GM23248 (cell line): ENCODE measurements around the gene EARS2.

Experiments
- EZH2 ChIP-seq: fragments of 200-600 bp; sonication (generic); IDR thresholded peaks from 2 replicates; pipeline ENCODE4 v1.6.1; 2018; ENCODE audit warnings: antibody characterized with exemption, mild to moderate bottlenecking; ENCODE audit not compliant: insufficient read depth, poor library complexity, severe bottlenecking
- EZH2phosphoT487 ChIP-seq: fragments of 200-600 bp; sonication (generic); IDR thresholded peaks from 2 replicates; pipeline ENCODE4 v1.6.1; 2018; ENCODE audit warnings: antibody characterized with exemption, moderate library complexity, mild to moderate bottlenecking, low read depth; ENCODE audit not compliant: insufficient read depth

DNA sequence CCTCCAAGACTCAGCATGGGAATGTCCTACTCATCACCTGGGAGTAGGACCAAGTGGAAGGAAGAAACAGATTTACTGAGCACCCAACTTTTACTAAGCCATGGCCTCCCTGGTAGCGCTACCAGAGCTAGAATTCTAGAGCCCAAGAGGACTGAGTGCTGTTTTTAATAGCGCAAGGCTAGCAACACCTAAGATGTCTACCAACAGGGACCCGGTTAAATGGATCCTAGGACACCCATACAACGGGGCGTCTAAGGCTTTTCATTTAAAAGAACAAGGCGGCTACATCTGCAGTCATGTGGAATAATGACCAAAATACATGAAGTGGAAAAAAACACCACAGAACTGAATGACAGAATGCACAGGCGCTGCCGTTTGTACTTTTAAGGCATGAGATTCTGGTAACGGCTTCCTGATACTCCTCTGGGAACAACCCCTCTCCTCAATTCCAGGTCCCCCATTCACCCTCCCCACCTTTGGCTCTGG, 51.9 kb downstream of the EARS2 start:
- no peak for TF ChIP-seq EZH2phosphoT487
- no peak for TF ChIP-seq EZH2
